ENCODE measurements around the gene CWC22.

DNA sequence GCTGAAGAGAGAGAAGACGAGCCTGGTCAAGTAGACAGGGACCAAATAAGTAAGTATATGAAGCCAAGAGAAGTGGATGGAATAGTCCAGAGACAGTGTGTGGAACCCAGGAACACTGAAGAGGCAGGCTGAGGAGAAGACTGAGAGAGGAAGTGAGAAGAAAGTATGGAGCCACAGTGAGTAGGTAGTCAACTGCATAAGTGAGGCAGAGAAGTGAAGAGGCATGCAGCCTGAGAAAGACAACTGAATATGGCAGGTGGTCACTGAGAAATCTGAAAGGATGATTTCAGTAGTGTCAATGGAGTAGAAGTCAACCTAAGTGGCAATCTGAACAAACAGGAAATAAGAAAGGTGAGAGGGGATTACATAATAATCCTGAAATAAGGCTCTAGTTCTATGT, 55.4 kb downstream of the CWC22 start:
- TF ChIP-seq EZH2 (IDR thresholded peaks at IDR 0.05; ENCODE audit: insufficient read depth, poor library complexity, severe bottlenecking): no peak
- TF ChIP-seq EZH2phosphoT487 (IDR thresholded peaks at IDR 0.05; ENCODE audit: insufficient read depth, low read depth): no peak

Data from GM23248 (cell line).